NCI-H2107 treated with DMSO at 0.1 percent for 48 hours (cell line): Measurements from ENCODE around the gene ATXN10.
"Not testable (repeated sequence)": the region's sequence is repeated elsewhere in the genome, so short reads cannot be mapped to it uniquely, and the experiment has no call there.

Experiments used
- DNase-seq: peaks from one replicate; lab custom pipeline; 2025; ENCODE audit not compliant: unreplicated experiment; lab: John Stamatoyannopoulos, UW

ATXN10 gene

GRCh38 chr22:45640941-45641621, 30.6 kb upstream of the ATXN10 start:
- DNase-seq = no peak

GRCh38 chr22:45642986-45643385, 28.6 kb upstream of the ATXN10 start:
- DNase-seq = no peak

- no peak for DNase-seq
These were observed 26.9 kb upstream of the ATXN10 start for GRCh38 chr22:45644714-45645113.

- no peak for DNase-seq
These were observed 26.5 kb upstream of the ATXN10 start for GRCh38 chr22:45645150-45645525.

GRCh38 chr22:45645526-45646414, 25.9 kb upstream of the ATXN10 start:
- DNase-seq = no peak

GRCh38 chr22:45647532-45648225, 24.0 kb upstream of the ATXN10 start:
- no peak for DNase-seq

GRCh38 chr22:45648301-45649117, 23.1 kb upstream of the ATXN10 start:
- no peak for DNase-seq

- no peak for DNase-seq
These were observed 21.8 kb upstream of the ATXN10 start for GRCh38 chr22:45649809-45650208.

GRCh38 chr22:45650721-45651120, 20.9 kb upstream of the ATXN10 start:
- no peak for DNase-seq

- DNase-seq = no peak
These were observed 19.6 kb upstream of the ATXN10 start for GRCh38 chr22:45651931-45652528.

GRCh38 chr22:45656577-45656976, 15.1 kb upstream of the ATXN10 start:
- DNase-seq = no peak

GRCh38 chr22:45657701-45658100, 13.9 kb upstream of the ATXN10 start:
- DNase-seq = no peak

- DNase-seq = no peak
These were observed 7.4 kb upstream of the ATXN10 start for GRCh38 chr22:45664136-45664646.

- DNase-seq = no peak
These were observed 4.1 kb upstream of the ATXN10 start for GRCh38 chr22:45667486-45667885.

- DNase-seq = not testable (repeated sequence)
These were observed 1.3 kb upstream of the ATXN10 start for GRCh38 chr22:45670363-45670762.

GRCh38 chr22:45670981-45671782, 452 bp upstream of the ATXN10 start:
- DNase-seq = no peak

GRCh38 chr22:45672564-45673481, 1.2 kb downstream of the ATXN10 start:
- no peak for DNase-seq

GRCh38 chr22:45673482-45674175, 2.0 kb downstream of the ATXN10 start:
- no peak for DNase-seq
